RWPE2 (cell line): ENCODE data around the gene BSCL2.

ENCODE experiments used
- ATAC-seq: fragments of 200-7000 bp; cut with Tn5 transposase; 3 replicates; pipeline ENCODE4 v1.9.1; 2021; ENCODE audit warnings: low read depth
- DNase-seq: peaks from one replicate; pipeline ENCODE4 v3.0.0-alpha.2; 2020; ENCODE audit warnings: low spot score
- H3K27ac ChIP-seq: fragments of 450-650 bp; 2 replicates; pipeline ENCODE4 v1.5.1; 2017; ENCODE audit warnings: mild to moderate bottlenecking; ENCODE audit not compliant: poor library complexity, severe bottlenecking
- H3K27me3 ChIP-seq: fragments of 250-450 bp; sonication (Bioruptor Pico); 2 replicates; pipeline ENCODE4 v1.5.1; 2021; ENCODE audit warnings: mild to moderate bottlenecking, moderate library complexity; ENCODE audit not compliant: insufficient read depth, poor library complexity, severe bottlenecking
- H3K36me3 ChIP-seq: fragments of 250-450 bp; sonication (Bioruptor Pico); 2 replicates; pipeline ENCODE4 v1.5.1; 2020; ENCODE audit warnings: low read depth, mild to moderate bottlenecking, moderate library complexity
- H3K4me1 ChIP-seq: fragments of 250-450 bp; sonication (Bioruptor Pico); 2 replicates; pipeline ENCODE4 v1.5.1; 2021; ENCODE audit warnings: mild to moderate bottlenecking, moderate library complexity; ENCODE audit not compliant: insufficient read depth, poor library complexity, severe bottlenecking
- H3K4me3 ChIP-seq: fragments of 250-450 bp; sonication (Bioruptor Pico); 2 replicates; pipeline ENCODE4 v1.5.1; 2021; ENCODE audit warnings: mild to moderate bottlenecking, moderate library complexity; ENCODE audit not compliant: severe bottlenecking
- H3K9me3 ChIP-seq: fragments of 250-450 bp; sonication (Bioruptor Pico); 2 replicates; pipeline ENCODE4 v1.5.1; 2021; ENCODE audit warnings: mild to moderate bottlenecking, moderate library complexity; ENCODE audit not compliant: severe bottlenecking
- TF ChIP-seq, protein P1 (sequence below): fragments of 450-650 bp; IDR thresholded peaks from one replicate; pipeline ENCODE4 v1.5.1; 2017; ENCODE audit warnings: mild to moderate bottlenecking, moderate library complexity; ENCODE audit not compliant: poor library complexity, severe bottlenecking

BSCL2 gene

GRCh38 chr11:62646825-62647608, 60.2 kb downstream of the BSCL2 start:
- H3K4me1 ChIP-seq = no peaks in the 10 kb centered on the region
- H3K4me3 ChIP-seq = no peak overlapping the region
- no peak for DNase-seq

DNA sequence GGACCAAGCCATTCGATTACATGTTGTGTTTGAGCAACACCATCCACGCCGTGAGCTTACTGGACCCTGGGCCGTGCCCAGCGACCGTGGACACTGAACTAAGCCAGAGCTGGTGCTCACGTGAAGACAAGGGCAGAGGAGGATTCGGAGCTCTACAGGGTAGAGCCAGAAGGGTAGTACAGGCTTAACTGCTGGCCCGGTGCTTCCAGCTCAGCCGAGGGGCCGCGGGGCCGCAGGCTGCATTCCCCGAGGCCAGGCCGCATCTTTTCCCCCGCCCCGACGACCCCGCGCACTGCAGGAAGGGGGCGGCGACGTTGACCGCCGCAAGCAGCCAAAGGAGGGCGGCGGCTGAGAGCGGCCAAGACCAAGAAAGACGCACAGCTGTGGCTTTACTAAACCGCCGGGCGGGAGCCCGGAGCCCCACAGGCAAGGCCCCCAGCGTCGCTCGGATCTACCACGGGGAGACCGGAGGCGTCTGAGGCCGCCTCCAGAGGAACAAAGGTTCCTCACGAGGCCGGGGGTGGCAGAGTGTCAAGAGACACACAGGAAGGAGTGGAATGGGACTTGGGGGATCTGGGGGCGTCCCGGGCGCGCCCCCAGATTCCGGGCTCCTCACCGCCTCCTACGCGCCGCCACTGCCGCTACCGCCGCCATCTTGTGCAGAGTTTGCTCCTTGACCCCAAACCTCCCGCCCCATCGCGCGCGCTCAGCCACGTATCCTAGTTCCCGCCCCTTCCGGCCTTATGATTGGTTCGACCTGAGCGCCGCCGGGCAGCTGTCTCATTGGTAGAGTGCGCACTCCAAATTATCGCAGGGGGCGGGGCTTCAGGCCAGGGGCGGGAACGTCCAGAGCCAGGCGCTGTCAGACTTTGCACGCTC, 61.0 kb downstream of the BSCL2 start, which contains the start of gene GANAB:
GANAB (minus strand) TSS at position 668 of the 879 bp plus-strand sequence; CDS start at position 654, 14 bp downstream.
- DNase-seq (peak; percentile 99), ATAC-seq (peak; percentile 97)
- H3K36me3 ChIP-seq = peaks cover 48% of the 10 kb centered on the region
- H3K27me3 ChIP-seq = no peaks in the 10 kb centered on the region
- H3K4me3 ChIP-seq = peak within 1 kb of the TSS; percentile 97
- H3K4me1 ChIP-seq = no peaks in the 10 kb centered on the region
- H3K9me3 ChIP-seq = no peaks in the 10 kb centered on the region
- TF ChIP-seq, protein P1, sequence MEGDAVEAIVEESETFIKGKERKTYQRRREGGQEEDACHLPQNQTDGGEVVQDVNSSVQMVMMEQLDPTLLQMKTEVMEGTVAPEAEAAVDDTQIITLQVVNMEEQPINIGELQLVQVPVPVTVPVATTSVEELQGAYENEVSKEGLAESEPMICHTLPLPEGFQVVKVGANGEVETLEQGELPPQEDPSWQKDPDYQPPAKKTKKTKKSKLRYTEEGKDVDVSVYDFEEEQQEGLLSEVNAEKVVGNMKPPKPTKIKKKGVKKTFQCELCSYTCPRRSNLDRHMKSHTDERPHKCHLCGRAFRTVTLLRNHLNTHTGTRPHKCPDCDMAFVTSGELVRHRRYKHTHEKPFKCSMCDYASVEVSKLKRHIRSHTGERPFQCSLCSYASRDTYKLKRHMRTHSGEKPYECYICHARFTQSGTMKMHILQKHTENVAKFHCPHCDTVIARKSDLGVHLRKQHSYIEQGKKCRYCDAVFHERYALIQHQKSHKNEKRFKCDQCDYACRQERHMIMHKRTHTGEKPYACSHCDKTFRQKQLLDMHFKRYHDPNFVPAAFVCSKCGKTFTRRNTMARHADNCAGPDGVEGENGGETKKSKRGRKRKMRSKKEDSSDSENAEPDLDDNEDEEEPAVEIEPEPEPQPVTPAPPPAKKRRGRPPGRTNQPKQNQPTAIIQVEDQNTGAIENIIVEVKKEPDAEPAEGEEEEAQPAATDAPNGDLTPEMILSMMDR = no peak
- peak within 1 kb of the TSS; percentile 69 for H3K27ac ChIP-seq

More at GRCh38 chr11:62646825-62647608, 60.2 kb downstream of the BSCL2 start:
- ATAC-seq = no peak
- no peaks in the 10 kb centered on the region for H3K27me3 ChIP-seq
- no peaks in the 10 kb centered on the region for H3K9me3 ChIP-seq
- H3K36me3 ChIP-seq = peaks cover 48% of the 10 kb centered on the region
- TF ChIP-seq, protein P1 = no peak
- H3K27ac ChIP-seq = peak overlapping the region; percentile 69

- H3K27me3 ChIP-seq = no peaks in the 10 kb centered on the region
- H3K4me1 ChIP-seq = no peaks in the 10 kb centered on the region
- ATAC-seq (no peak), DNase-seq (no peak)
- peak overlapping the region; percentile 69 for H3K27ac ChIP-seq
- TF ChIP-seq, protein P1 = no peak
- no peaks in the 10 kb centered on the region for H3K9me3 ChIP-seq
- peaks cover 48% of the 10 kb centered on the region for H3K36me3 ChIP-seq
- peak overlapping the region; percentile 97 for H3K4me3 ChIP-seq
Measured at GRCh38 chr11:62645671-62645945, 61.6 kb downstream of the BSCL2 start.

- H3K9me3 ChIP-seq = no peaks in the 10 kb centered on the region
- DNase-seq (no peak), ATAC-seq (no peak)
- peaks cover 48% of the 10 kb centered on the region for H3K36me3 ChIP-seq
- H3K4me1 ChIP-seq = no peaks in the 10 kb centered on the region
- H3K27me3 ChIP-seq = no peaks in the 10 kb centered on the region
- TF ChIP-seq, protein P1 = no peak
- no peak overlapping the region for H3K4me3 ChIP-seq
- H3K27ac ChIP-seq = no peak overlapping the region
Measured at GRCh38 chr11:62644220-62644619, 63.0 kb downstream of the BSCL2 start.
